ENCODE data around the gene CFDP1. TPM values are rescaled to one million over a fixed set of nuclear protein-coding genes. Genes with fewer than 3 reads are reported as not detected.
A peak's percentile ranks its signal among the peaks of the same experiment; 100 is the strongest.

CFDP1 gene
- total RNA-seq, 4 donors from 2014 or later = 32.8 to 55.8 (median 45.7) TPM

DNA sequence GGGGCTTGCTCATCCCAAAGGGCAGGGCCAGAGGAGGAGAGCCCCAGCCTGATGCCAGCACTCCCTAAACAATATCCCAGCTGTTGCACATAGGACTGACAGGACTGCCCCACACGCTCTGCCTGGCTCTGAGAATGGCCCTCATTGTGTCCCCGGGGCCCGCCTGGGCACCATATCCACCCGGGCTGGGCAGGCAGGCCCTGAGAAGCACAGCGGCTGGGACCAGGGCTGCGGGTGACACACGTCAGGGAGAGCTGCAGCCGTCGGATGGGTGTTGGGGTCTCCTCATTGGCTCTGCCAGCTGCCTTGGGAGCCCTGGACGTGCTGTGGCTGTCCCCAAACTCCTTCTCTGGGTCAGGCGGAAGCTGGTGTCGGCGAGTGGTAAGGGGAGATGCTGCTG is 186.1 kb downstream of the CFDP1 start:
- Histone ChIP-seq H3K36me3 (peaks cover 0 to 11% (median 8%) of the 10 kb centered on the region in 3 donors), H3K9me3 (no peaks in the 10 kb centered on the region), H3K4me3 (no peak overlapping the region), H3K4me1 (peaks cover 55 to 88% (median 73%) of the 10 kb centered on the region in 3 donors), H3K27ac (peak overlapping the region in 3 of 4 donors; percentile 90 to 93 (median 93)), H3K27me3 (peaks cover 0 to 26% (median 0%) of the 10 kb centered on the region in 4 donors)
- 86% methylated on average over 4 of the region's 13 CpGs; no CpG with 5 or more reads in 1 of the 2 donors for whole genome bisulfite sequencing, 2 donors
- no peak for TF ChIP-seq POLR2A (IDR thresholded peaks at IDR 0.05)
- no peak for TF ChIP-seq CTCF (IDR thresholded peaks at IDR 0.05)
- intact Hi-C loops (cut with DNase I) = no loop called here
- DNase-seq = no peak

DNA sequence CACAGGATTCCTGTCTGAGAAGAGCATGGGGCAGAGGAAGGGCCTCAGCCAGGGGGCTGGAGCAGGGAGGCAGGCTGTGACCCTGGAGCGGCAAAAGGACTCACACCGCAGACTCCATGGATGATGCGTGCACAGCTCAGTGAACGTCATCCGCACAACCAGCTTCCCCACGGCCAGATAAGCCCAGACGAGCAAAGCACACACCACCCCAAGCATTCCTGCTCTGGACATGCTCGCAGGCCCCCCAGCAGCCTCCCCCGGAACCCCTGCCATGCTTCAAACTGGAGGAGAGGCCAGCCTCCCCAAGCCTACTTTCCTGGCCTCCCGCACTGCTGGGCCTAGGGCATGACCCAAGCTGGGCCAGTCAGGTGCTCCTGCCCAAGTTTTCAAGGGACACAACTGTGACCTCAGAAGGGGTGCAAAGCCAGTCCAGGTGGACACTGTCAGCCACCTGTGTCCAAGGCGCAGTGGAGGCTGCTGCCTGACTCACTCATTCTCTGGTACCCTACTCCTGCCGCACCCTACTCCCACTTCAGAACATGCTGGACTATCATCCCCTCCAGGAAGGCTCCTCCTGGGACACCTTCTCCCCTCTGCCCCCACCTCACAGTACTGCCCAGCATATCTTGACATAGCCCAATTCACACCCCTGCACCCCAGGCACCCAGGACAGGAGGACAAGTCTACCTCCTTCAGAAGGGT is 186.6 kb downstream of the CFDP1 start:
- no peak overlapping the region for H3K4me3 ChIP-seq
- intact Hi-C loops (cut with DNase I) = no loop called here
- TF ChIP-seq CTCF (IDR thresholded peaks at IDR 0.05) (no peak), POLR2A (IDR thresholded peaks at IDR 0.05) (no peak)
- peak overlapping the region; percentile 82 to 93 (median 92) for H3K27ac ChIP-seq
- no peaks in the 10 kb centered on the region for H3K9me3 ChIP-seq
- peaks cover 50 to 82% (median 67%) of the 10 kb centered on the region in 3 donors for H3K4me1 ChIP-seq
- H3K36me3 ChIP-seq = peaks cover 5 to 17% (median 14%) of the 10 kb centered on the region in 3 donors
- peaks cover 0 to 25% (median 0%) of the 10 kb centered on the region in 4 donors for H3K27me3 ChIP-seq
- 85 to 92% methylated on average over 2 to 7 of the region's 12 CpGs for WGBS, 2 donors
- no peak for DNase-seq

DNA sequence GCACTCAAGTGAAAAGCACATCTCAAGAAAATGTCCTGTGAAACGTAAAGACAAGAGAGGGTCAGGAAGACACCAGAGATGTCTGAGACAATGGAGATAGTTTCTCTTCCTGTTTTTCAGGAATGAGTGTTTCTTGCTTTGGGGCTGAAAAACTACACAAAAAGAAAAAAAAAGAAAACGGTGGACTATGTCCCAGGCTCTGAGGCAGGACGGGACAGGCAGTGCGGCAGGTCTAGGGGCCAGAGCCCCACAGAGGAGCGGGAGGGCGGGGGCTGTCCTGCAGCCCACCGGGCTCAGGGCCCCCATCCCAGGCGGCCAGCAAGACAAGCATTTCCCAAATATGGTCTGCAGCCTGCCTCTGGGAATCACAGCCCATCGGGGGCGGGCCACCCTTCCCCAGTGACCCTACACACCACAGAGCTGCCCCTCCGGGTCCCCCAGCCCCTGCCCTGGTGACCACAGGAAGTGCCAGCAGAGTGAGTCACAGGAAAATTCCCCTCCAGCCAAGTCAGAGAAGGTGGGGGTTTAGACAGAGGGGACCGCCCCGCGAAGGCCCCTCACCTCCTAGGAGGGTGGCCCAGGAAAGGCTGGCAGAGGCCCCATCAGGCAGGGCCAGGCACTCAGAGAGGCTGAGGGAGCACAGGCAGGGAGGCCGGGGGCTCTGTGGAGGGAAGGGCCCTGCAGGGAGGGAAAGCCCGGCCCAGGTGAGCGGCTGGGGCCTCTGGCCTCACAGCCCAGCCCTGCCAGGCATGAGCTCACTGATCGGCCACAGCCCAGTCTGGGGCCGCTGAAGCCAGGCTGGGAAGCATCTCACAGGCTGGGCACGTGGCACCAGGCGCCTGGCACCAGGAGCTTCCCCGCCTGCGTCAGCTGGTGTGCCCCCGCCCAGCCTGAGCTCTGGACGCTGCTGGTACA is 188.2 kb downstream of the CFDP1 start:
- peak overlapping the region in 1 of 4 donors; percentile 46 for H3K4me3 ChIP-seq
- WGBS, 2 donors = 38 to 52% methylated on average over 10 to 11 of the region's 25 CpGs

DNA sequence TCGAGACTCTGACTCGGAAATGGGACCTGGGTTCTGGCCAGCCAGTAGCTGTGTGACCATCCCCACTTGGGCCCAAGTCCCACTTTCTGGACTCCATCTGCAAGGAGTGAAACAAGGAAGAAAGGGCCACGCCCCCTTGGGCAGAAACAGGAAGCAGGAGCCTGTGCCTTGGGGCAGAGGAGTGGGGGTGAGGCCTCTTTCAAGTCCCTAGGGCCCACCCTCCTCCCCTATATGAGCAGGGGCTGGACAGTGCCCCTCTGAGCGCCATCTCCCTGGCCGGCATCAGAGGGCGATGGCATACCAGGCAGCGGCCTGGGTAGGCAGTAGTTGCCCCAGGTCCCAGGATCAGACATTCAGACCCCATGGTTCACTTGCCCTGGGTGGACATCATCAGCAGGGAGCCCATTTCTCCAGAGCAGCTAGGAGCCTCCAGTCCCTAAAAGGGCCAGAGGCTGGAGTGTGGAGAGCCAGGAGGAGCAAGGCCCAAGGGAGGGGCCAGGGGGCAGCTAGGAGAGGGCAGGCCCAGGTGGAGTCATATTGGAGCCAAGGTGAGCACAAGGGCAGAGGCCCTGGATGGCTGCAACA is 189.0 kb downstream of the CFDP1 start:
- Histone ChIP-seq H3K36me3 (peaks cover 7 to 39% (median 19%) of the 10 kb centered on the region in 3 donors), H3K27ac (peak overlapping the region; percentile 82 to 93 (median 92)), H3K9me3 (no peaks in the 10 kb centered on the region), H3K4me3 (no peak overlapping the region), H3K4me1 (peaks cover 37 to 73% (median 65%) of the 10 kb centered on the region in 3 donors), H3K27me3 (peaks cover 0 to 3% (median 0%) of the 10 kb centered on the region in 4 donors)
- intact Hi-C loops (cut with DNase I) = no loop called here
- WGBS, 2 donors = 59 to 80% methylated on average over 1 to 4 of the region's 7 CpGs
- TF ChIP-seq POLR2A (IDR thresholded peaks at IDR 0.05) (no peak), CTCF (IDR thresholded peaks at IDR 0.05) (no peak)
- no peak for DNase-seq

More for the DNA sequence above, 188.2 kb downstream of the CFDP1 start:
- H3K27me3 ChIP-seq = peaks cover 0 to 10% (median 0%) of the 10 kb centered on the region in 4 donors
- H3K36me3 ChIP-seq = peaks cover 7 to 33% (median 19%) of the 10 kb centered on the region in 3 donors
- no peak for DNase-seq
- TF ChIP-seq CTCF (IDR thresholded peaks at IDR 0.05) = no peak
- TF ChIP-seq POLR2A (IDR thresholded peaks at IDR 0.05) = no peak
- intact Hi-C loops (cut with DNase I) = no loop called here
- peak overlapping the region; percentile 82 to 93 (median 92) for H3K27ac ChIP-seq
- H3K9me3 ChIP-seq = no peaks in the 10 kb centered on the region
- H3K4me1 ChIP-seq = peaks cover 41 to 73% (median 65%) of the 10 kb centered on the region in 3 donors

Small RNA genes lying within 50 kb of the gene (small RNA-seq; reads per million reads assigned to genes)
- gene RF00598 (0 reads per million in 4 donors), gene RNU6-758P (0 reads per million in 4 donors)

Other genes starting within 250 kb of the CFDP1 start
- not detected for gene CTRB2, start 226.3 kb downstream of the CFDP1 start, total RNA-seq
- not detected for gene CTRB1, start 214.5 kb downstream of the CFDP1 start, total RNA-seq
- gene BCAR1, start 181.9 kb downstream of the CFDP1 start, total RNA-seq = 10 to 100 TPM; 26.8 to 51.9 (median 32.1) TPM
- gene TMEM170A, start 31.2 kb upstream of the CFDP1 start, total RNA-seq = 10 to 100 TPM; 11.6 to 19.8 (median 14.6) TPM
- 1 to 10 TPM in 3 of 4 donors, under 1 TPM in 1; 0.97 to 6.9 (median 4.2) TPM for gene CHST6, start 61.9 kb upstream of the CFDP1 start, total RNA-seq
- gene CHST5, start 102.6 kb upstream of the CFDP1 start, total RNA-seq = under 1 TPM in 1 of 4 donors, not detected in 3; 0.19 TPM
- gene TMEM231, start 122.7 kb upstream of the CFDP1 start, total RNA-seq = 1 to 10 TPM; 1.2 to 4.2 (median 1.9) TPM
- gene GABARAPL2, start 132.9 kb upstream of the CFDP1 start, total RNA-seq = 10 to 100 TPM; 47.4 to 75.0 (median 65.2) TPM
- gene ADAT1, start 189.8 kb upstream of the CFDP1 start, total RNA-seq = 10 to 100 TPM; 17.9 to 35.2 (median 25.3) TPM
- gene KARS1, start 214.2 kb upstream of the CFDP1 start, total RNA-seq = 100 to 1,000 TPM in 3 of 4 donors, 10 to 100 TPM in 1; 85.7 to 130 (median 123) TPM
- gene TERF2IP, start 214.3 kb upstream of the CFDP1 start, total RNA-seq = 10 to 100 TPM; 32.8 to 42.3 (median 36.3) TPM
- gene CPHXL2, start 243.5 kb upstream of the CFDP1 start, total RNA-seq = not detected

Data from esophagus squamous epithelium (tissue), 5 donors.